SK-N-SH (cell line): Measurements from ENCODE around the gene ZC3H8. TPM values are rescaled to one million over a fixed set of nuclear protein-coding genes. Genes with fewer than 3 reads are reported as not detected.

Experiments
- CTCF ChIA-PET: fragments of 300-600, 350-600 bp; formaldehyde crosslinking; extraction: SDS; loops from one replicate; lab custom pipeline; 2021; lab: Yijun Ruan, JAX
- POLR2A ChIA-PET: fragments of 350-600 bp; sonication (Branson Sonifier 250); formaldehyde crosslinking; extraction: SDS; loops from one replicate; lab custom pipeline; 2020; ENCODE audit warnings: antibody characterized with exemption, inconsistent platforms; lab: Yijun Ruan, JAX
- DNase-seq: peaks from one replicate; pipeline ENCODE4 v3.0.0; 2012
- H2AFZ ChIP-seq: fragments of 200-600 bp; sonication (generic); 2 replicates; pipeline ENCODE4 v1.8.1; 2016; ENCODE audit warnings: antibody characterized with exemption, mild to moderate bottlenecking, low read depth
- H3F3A ChIP-seq: fragments of 200-600 bp; sonication (generic); replicated peaks from 2 replicates; pipeline ENCODE3; 2016; ENCODE audit warnings: antibody characterized with exemption, mild to moderate bottlenecking; ENCODE audit not compliant: insufficient read depth
- H3K27ac ChIP-seq, 2 experiments: fragments of 200-500 bp in 1 of 2; fragments of 200-600 bp in 1 of 2; sonication (Bioruptor generic) in 1 of 2; sonication (generic), shearing (Covaris generic) in 1 of 2; 2 replicates each; pipeline versions ENCODE4 v1.5.1 to v1.6.1; 2014 to 2016; ENCODE audit warnings: low read depth in 2 of 2, inconsistent platforms in 1 of 2, low read length in 1 of 2, mild to moderate bottlenecking in 1 of 2, mixed read lengths in 1 of 2
- H3K27me3 ChIP-seq: fragments of 200-600 bp; sonication (generic), shearing (Covaris generic); 2 replicates; pipeline ENCODE4 v1.6.1; 2016; ENCODE audit warnings: mixed run types; ENCODE audit not compliant: insufficient read depth
- H3K36me3 ChIP-seq, 2 experiments: fragments of 200-500 bp in 1 of 2; fragments of 200-600 bp in 1 of 2; sonication (Bioruptor generic) in 1 of 2; sonication (generic) in 1 of 2; replicated peaks in 1 of 2; 2 replicates each; pipeline versions ENCODE3 to v1.5.1; 2014 to 2016; ENCODE audit warnings: low read length in 1 of 2, mild to moderate bottlenecking in 1 of 2; ENCODE audit not compliant: insufficient read depth in 2 of 2, control insufficient read depth in 1 of 2
- H3K4me1 ChIP-seq, 2 experiments: fragments of 200-500 bp in 1 of 2; fragments of 200-600 bp in 1 of 2; sonication (Bioruptor generic) in 1 of 2; sonication (generic), shearing (Covaris generic) in 1 of 2; 2 replicates each; pipeline versions ENCODE4 v1.5.1 to v1.6.1; 2014 to 2016; ENCODE audit warnings: low read depth in 1 of 2, low read length in 1 of 2, mixed run types in 1 of 2; ENCODE audit not compliant: insufficient read depth in 2 of 2, control insufficient read depth in 1 of 2
- H3K4me2 ChIP-seq: fragments of 200-600 bp; sonication (generic), shearing (Covaris generic); 2 replicates; pipeline ENCODE4 v1.6.1; 2017; ENCODE audit warnings: mixed run types
- H3K4me3 ChIP-seq, 2 experiments: fragments of 200-500 bp in 1 of 2; fragments of 200-600 bp in 1 of 2; sonication (Bioruptor generic) in 1 of 2; sonication (generic), shearing (Covaris generic) in 1 of 2; 2 replicates each; pipeline versions ENCODE4 v1.5.1 to v1.8.1; 2014 to 2016; ENCODE audit warnings: low read depth in 2 of 2, inconsistent platforms in 1 of 2, low read length in 1 of 2, mild to moderate bottlenecking in 1 of 2, mixed read lengths in 1 of 2, moderate library complexity in 1 of 2
- H3K79me2 ChIP-seq: fragments of 200-600 bp; sonication (generic); 2 replicates; pipeline ENCODE4 v1.8.1; 2017; ENCODE audit warnings: mild to moderate bottlenecking; ENCODE audit not compliant: insufficient read depth
- H3K9ac ChIP-seq: fragments of 200-600 bp; sonication (generic); 2 replicates; pipeline ENCODE4 v1.6.1; 2017; ENCODE audit warnings: mixed run types
- H3K9me2 ChIP-seq: fragments of 200-600 bp; sonication (generic); 2 replicates; pipeline ENCODE4 v1.6.1; 2017; ENCODE audit warnings: mixed run types
- H3K9me3 ChIP-seq: fragments of 200-600 bp; sonication (generic); 2 replicates; pipeline ENCODE4 v1.6.1; 2017; ENCODE audit warnings: mixed run types, mild to moderate bottlenecking, moderate library complexity
- H4K20me1 ChIP-seq: fragments of 200-600 bp; sonication (generic); 2 replicates; pipeline ENCODE4 v1.6.1; 2017; ENCODE audit warnings: mild to moderate bottlenecking, mixed run types; ENCODE audit not compliant: insufficient read depth
- CHD2 ChIP-seq: fragments of 150-350 bp; IDR thresholded peaks from 2 replicates; pipeline ENCODE4 v1.6.1; 2018; ENCODE audit warnings: low read length; ENCODE audit not compliant: partially characterized antibody
- FOXJ3 ChIP-seq: sonication (generic); formaldehyde crosslinking; IDR thresholded peaks from 2 replicates; pipeline ENCODE4 v1.5.1; 2020; ENCODE audit warnings: mild to moderate bottlenecking, missing genetic modification reagents
- IRF3 ChIP-seq: fragments of 150-350 bp; IDR thresholded peaks from 2 replicates; pipeline ENCODE4 v1.6.1; 2016; ENCODE audit warnings: mild to moderate bottlenecking, low read depth, low read length
- JUND ChIP-seq: IDR thresholded peaks from 2 replicates; pipeline ENCODE4 v1.4.0; 2012
- MAX ChIP-seq: IDR thresholded peaks from 2 replicates; pipeline ENCODE4 v1.4.0; 2012; ENCODE audit warnings: low read depth
- MXI1 ChIP-seq: IDR thresholded peaks from 2 replicates; pipeline ENCODE4 v1.6.1; 2012; ENCODE audit warnings: mild to moderate bottlenecking, low read depth, low read length, improper control_type of control experiment
- NRF1 ChIP-seq: IDR thresholded peaks from 2 replicates; pipeline ENCODE4 v1.6.1; 2012; ENCODE audit warnings: low read depth, mild to moderate bottlenecking, low read length
- POLR2AphosphoS5 ChIP-seq: IDR thresholded peaks from 2 replicates; pipeline ENCODE4 v1.6.1; 2012; ENCODE audit warnings: low read depth, low read length
- RAD21 ChIP-seq: IDR thresholded peaks from 2 replicates; pipeline ENCODE4 v1.6.1; 2012; ENCODE audit warnings: mild to moderate bottlenecking, low read length
- RCOR1 ChIP-seq: fragments of 150-350 bp; IDR thresholded peaks from 2 replicates; pipeline ENCODE4 v1.6.1; 2017; ENCODE audit warnings: antibody characterized with exemption, low read length
- SIN3A ChIP-seq: IDR thresholded peaks from 2 replicates; pipeline ENCODE4 v1.6.1; 2012; ENCODE audit warnings: low read depth, mild to moderate bottlenecking, low read length, moderate library complexity, borderline replicate concordance
- TAF1 ChIP-seq: IDR thresholded peaks from 2 replicates; pipeline ENCODE4 v1.6.1; 2012; ENCODE audit warnings: low read depth, mild to moderate bottlenecking, low read length, moderate library complexity, borderline replicate concordance
- YY1 ChIP-seq: IDR thresholded peaks from 2 replicates; pipeline ENCODE4 v1.4.0; 2012; ENCODE audit warnings: low read depth, mild to moderate bottlenecking
- ZBTB33 ChIP-seq: IDR thresholded peaks from 2 replicates; pipeline ENCODE4 v1.4.0; 2012; ENCODE audit warnings: low read depth, borderline replicate concordance
- WGBS: methylation state at CpG from one replicate; pipeline ENCODE4 v1.1.6; 2017; ENCODE audit warnings: low lambda C conversion rate; 5-methylcytosine and 5-hydroxymethylcytosine counted together
- polyA plus RNA-seq, 3 experiments: library from polyadenylated mRNA; depleted of rRNA; stranded (reverse); fragments of >200 nt; gene quantifications; 2 replicates each; pipeline ENCODE4 v1.2.3, GENCODE V29; 2012
- TF ChIP-seq, protein P1 (sequence below): fragments of 200-600 bp; sonication (generic); IDR thresholded peaks from 2 replicates; pipeline ENCODE4 v1.6.1; 2017; ENCODE audit warnings: antibody characterized with exemption, mild to moderate bottlenecking, moderate library complexity

Gene ZC3H8
- polyA plus RNA-seq, 1 of the 3 experiments (the other 2 are of a cell fraction): 3.3 TPM

DNA sequence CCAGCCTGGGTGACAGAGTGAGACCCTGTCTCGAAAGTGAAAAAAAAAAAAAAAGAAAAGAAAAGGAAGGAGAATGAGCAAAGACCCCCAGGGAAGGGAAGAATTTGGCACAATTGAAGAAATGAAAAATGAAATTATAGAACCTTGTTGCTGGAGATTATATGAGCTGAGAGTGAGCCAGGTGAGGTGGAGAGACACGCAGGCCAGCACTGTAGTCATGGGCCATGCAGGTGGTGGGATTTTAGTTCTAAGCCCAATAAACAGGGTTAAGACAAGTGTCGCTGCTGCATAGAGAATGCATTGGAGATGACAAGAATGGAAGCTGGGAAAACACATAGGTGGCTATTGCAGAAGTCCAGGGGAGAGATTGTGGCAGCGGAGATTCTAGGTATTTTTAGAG lies 84.3 kb downstream of the ZC3H8 start:
- no peak for DNase-seq
- Histone ChIP-seq H3K4me1 (peaks cover 0 to 7% of the 10 kb centered on the region in 2 experiments; a peak in 2 of 4 replicates), H3F3A (no peaks in the 10 kb centered on the region), H4K20me1 (no peaks in the 10 kb centered on the region), H3K9me3 (no peaks in the 10 kb centered on the region), H3K4me2 (no peak overlapping the region), H3K9me2 (no peaks in the 10 kb centered on the region), H3K36me3 (no peaks in the 10 kb centered on the region), H2AFZ (no peak overlapping the region), H3K4me3 (no peak overlapping the region)
- ChIA-PET CTCF (interaction anchor here (1.1 kb wide), 1 partner anchor 27 kb away, joined by 3 read pairs; no protein-coding TSS in a partner anchor), POLR2A (no interaction called here)
- 87% methylated on average over 4 of the region's 4 CpGs for WGBS
- TF ChIP-seq IRF3 (no peak), TAF1 (no peak)
- TF ChIP-seq, all 33 proteins: peak for 0
- no peaks in the 10 kb centered on the region for H3K79me2 ChIP-seq
- H3K9ac ChIP-seq: no peak overlapping the region
- H3K27me3 ChIP-seq: no peaks in the 10 kb centered on the region
- H3K27ac ChIP-seq: no peak overlapping the region

DNA sequence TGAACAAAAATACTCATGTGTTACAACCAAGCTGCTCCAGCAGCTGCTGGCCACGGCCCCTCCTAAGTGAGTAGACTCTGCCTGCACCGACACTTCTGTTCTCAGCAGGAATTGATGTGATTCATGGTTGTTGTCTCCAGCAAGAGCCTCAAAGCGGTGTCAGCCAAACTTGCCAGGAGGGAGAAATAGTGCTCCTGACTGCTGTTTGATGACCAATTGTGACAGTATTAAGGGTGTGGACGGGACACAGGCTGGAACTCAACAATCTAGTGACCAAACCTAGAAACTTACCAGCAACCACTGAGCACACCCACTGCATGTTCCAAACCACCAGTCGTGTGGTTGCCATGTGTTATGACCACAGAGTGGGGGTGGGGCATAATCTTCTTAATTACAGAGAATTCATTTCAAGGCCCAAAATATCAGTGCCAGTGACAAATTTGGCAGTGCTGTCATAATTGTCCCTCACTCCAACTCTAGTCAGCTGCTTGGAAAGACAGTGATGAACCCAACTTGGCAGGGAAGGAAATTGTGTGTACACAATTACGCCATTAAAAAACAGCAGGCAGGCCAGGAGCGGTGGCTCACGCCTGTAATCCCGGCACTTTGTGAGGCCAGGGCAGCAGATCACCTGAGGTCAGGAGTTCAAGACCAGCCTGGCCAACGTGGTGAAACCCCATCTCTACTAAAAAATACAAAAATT lies 86.3 kb downstream of the ZC3H8 start:
- CTCF ChIA-PET: no interaction called here
- no peaks in the 10 kb centered on the region for H4K20me1 ChIP-seq
- no peak overlapping the region for H2AFZ ChIP-seq
- H3K9me2 ChIP-seq: no peaks in the 10 kb centered on the region
- no peak for DNase-seq
- no peak overlapping the region for H3K4me2 ChIP-seq
- no peaks in the 10 kb centered on the region for H3K27me3 ChIP-seq
- no peaks in the 10 kb centered on the region for H3K36me3 ChIP-seq
- POLR2A ChIA-PET: no interaction called here
- peaks cover 0 to 1% of the 10 kb centered on the region in 2 experiments; a peak in 2 of 4 replicates for H3K4me1 ChIP-seq
- 85% methylated on average over 10 of the region's 10 CpGs for WGBS
- no peaks in the 10 kb centered on the region for H3K9me3 ChIP-seq
- H3K27ac ChIP-seq: no peak overlapping the region
- no peak overlapping the region for H3K9ac ChIP-seq
- no peak overlapping the region for H3K4me3 ChIP-seq
- no peaks in the 10 kb centered on the region for H3F3A ChIP-seq
- no peaks in the 10 kb centered on the region for H3K79me2 ChIP-seq
- TF ChIP-seq ZBTB33: no peak
- TF ChIP-seq, protein P1, sequence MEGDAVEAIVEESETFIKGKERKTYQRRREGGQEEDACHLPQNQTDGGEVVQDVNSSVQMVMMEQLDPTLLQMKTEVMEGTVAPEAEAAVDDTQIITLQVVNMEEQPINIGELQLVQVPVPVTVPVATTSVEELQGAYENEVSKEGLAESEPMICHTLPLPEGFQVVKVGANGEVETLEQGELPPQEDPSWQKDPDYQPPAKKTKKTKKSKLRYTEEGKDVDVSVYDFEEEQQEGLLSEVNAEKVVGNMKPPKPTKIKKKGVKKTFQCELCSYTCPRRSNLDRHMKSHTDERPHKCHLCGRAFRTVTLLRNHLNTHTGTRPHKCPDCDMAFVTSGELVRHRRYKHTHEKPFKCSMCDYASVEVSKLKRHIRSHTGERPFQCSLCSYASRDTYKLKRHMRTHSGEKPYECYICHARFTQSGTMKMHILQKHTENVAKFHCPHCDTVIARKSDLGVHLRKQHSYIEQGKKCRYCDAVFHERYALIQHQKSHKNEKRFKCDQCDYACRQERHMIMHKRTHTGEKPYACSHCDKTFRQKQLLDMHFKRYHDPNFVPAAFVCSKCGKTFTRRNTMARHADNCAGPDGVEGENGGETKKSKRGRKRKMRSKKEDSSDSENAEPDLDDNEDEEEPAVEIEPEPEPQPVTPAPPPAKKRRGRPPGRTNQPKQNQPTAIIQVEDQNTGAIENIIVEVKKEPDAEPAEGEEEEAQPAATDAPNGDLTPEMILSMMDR: no peak
- no peak for TF ChIP-seq JUND
- no peak for TF ChIP-seq YY1
- TF ChIP-seq TAF1: no peak
- no peak for TF ChIP-seq CHD2
- no peak for TF ChIP-seq FOXJ3
- no peak for TF ChIP-seq RAD21
- no peak for TF ChIP-seq MXI1
- TF ChIP-seq RCOR1: no peak
- no peak for TF ChIP-seq NRF1
- no peak for TF ChIP-seq SIN3A
- no peak for TF ChIP-seq POLR2AphosphoS5
- no peak for TF ChIP-seq MAX
